ENCODE measurements around the gene ZNF507. TPM values are rescaled to one million over a fixed set of nuclear protein-coding genes. Genes with fewer than 3 reads are reported as not detected.

The ZNF507 gene
- total and polyA plus RNA-seq, 9 of the 15 experiments (the other 6 are each of a cell fraction or from before 2014, with no cell fraction given), result 2.9 to 25.0 (median 10.4) TPM

- in situ Hi-C loops (cut with MboI), result no loop called here
- DNase-seq (ENCODE audit: extremely low read depth in 1 of 4, low spot score in 3 of 4) (peak; percentile 44 to 65 (median 55)), ATAC-seq (peak; percentile 93), FAIRE-seq (peak; percentile 82)
- Histone ChIP-seq H3K4me3 (no peak overlapping the region), H3K4me1 (replicated peaks in 1 of 2; ENCODE audit: control insufficient read depth in 2 of 2, insufficient read depth in 2 of 2, low read length in 2 of 2) (peaks cover 0 to 5% of the 10 kb centered on the region in 2 experiments; a peak in 3 of 5 replicates), H4K20me1 (replicated peaks; ENCODE audit: control insufficient read depth, insufficient read depth, low read length) (no peaks in the 10 kb centered on the region), H3K79me2 (ENCODE audit: control insufficient read depth, insufficient read depth, low read length) (no peaks in the 10 kb centered on the region), H3K27me3 (ENCODE audit: control insufficient read depth in 2 of 2, insufficient read depth in 2 of 2, low read length in 2 of 2) (peaks cover 0 to 2% of the 10 kb centered on the region in 2 experiments; a peak in 1 of 5 replicates), H3K4me2 (ENCODE audit: insufficient read depth, low read length) (no peak overlapping the region), H3K9me1 (ENCODE audit: control insufficient read depth, insufficient read depth, low read length) (no peaks in the 10 kb centered on the region), H3K9ac (ENCODE audit: insufficient read depth in 1 of 2, low read depth in 2 of 2, low read length in 2 of 2) (no peak overlapping the region), H3K9me3 (replicated peaks; ENCODE audit: control insufficient read depth, insufficient read depth, low read depth, low read length) (peaks cover 3% of the 10 kb centered on the region; the same call in 1 of the 2 replicates), H3K36me3 (ENCODE audit: control insufficient read depth, insufficient read depth, low read length) (no peaks in the 10 kb centered on the region), H2AFZ (ENCODE audit: low read depth, low read length) (no peak overlapping the region), H3K27ac (ENCODE audit: extremely low read depth, low read depth, low read length) (no peak overlapping the region)
- no TSS peak for BruUV-seq (replicated peaks)
- ChIA-PET POLR2A (interaction anchor here (1.3 kb wide), 1 partner anchor 11 kb away, joined by 3 read pairs; no protein-coding TSS in a partner anchor), CTCF (ENCODE audit: low intra/inter-chr PET ratio) (interaction anchor here (0.7 to 1.3 kb wide), 3 partner anchors 37 to 230 kb away, joined by 3 to 6 read pairs (median 4); no protein-coding TSS in a partner anchor)
- 21% methylated on average over 17 of the region's 18 CpGs for WGBS (ENCODE audit: insufficient coverage, low coverage, missing lambda C conversion rate)
- intact Hi-C loops (cut with micrococcal nuclease), result loop anchor here (1.0 to 5.0 kb wide), 2 partner anchors 53 to 230 kb away; no protein-coding TSS in a partner anchor
- TF ChIP-seq, protein P1, sequence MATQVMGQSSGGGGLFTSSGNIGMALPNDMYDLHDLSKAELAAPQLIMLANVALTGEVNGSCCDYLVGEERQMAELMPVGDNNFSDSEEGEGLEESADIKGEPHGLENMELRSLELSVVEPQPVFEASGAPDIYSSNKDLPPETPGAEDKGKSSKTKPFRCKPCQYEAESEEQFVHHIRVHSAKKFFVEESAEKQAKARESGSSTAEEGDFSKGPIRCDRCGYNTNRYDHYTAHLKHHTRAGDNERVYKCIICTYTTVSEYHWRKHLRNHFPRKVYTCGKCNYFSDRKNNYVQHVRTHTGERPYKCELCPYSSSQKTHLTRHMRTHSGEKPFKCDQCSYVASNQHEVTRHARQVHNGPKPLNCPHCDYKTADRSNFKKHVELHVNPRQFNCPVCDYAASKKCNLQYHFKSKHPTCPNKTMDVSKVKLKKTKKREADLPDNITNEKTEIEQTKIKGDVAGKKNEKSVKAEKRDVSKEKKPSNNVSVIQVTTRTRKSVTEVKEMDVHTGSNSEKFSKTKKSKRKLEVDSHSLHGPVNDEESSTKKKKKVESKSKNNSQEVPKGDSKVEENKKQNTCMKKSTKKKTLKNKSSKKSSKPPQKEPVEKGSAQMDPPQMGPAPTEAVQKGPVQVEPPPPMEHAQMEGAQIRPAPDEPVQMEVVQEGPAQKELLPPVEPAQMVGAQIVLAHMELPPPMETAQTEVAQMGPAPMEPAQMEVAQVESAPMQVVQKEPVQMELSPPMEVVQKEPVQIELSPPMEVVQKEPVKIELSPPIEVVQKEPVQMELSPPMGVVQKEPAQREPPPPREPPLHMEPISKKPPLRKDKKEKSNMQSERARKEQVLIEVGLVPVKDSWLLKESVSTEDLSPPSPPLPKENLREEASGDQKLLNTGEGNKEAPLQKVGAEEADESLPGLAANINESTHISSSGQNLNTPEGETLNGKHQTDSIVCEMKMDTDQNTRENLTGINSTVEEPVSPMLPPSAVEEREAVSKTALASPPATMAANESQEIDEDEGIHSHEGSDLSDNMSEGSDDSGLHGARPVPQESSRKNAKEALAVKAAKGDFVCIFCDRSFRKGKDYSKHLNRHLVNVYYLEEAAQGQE (IDR thresholded peaks at IDR 0.05; ENCODE audit: borderline replicate concordance), result peak; percentile 52; the same call in 1 of the 2 replicates
- TF ChIP-seq, protein P1 (CRISPR knock-in tag; IDR thresholded peaks at IDR 0.05; ENCODE audit: low read depth), result no peak
- TF ChIP-seq, protein P2, sequence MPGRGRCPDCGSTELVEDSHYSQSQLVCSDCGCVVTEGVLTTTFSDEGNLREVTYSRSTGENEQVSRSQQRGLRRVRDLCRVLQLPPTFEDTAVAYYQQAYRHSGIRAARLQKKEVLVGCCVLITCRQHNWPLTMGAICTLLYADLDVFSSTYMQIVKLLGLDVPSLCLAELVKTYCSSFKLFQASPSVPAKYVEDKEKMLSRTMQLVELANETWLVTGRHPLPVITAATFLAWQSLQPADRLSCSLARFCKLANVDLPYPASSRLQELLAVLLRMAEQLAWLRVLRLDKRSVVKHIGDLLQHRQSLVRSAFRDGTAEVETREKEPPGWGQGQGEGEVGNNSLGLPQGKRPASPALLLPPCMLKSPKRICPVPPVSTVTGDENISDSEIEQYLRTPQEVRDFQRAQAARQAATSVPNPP (IDR thresholded peaks at IDR 0.05; ENCODE audit: borderline replicate concordance, insufficient read depth, insufficient read length), result no peak
- TF ChIP-seq PML (IDR thresholded peaks at IDR 0.05; ENCODE audit: low read length) (no peak), SMARCB1 (IDR thresholded peaks at IDR 0.05; ENCODE audit: insufficient read length, low read depth) (no peak), HNRNPLL (IDR thresholded peaks at IDR 0.05; ENCODE audit: low read depth, low read length, poor library complexity, severe bottlenecking) (no peak), CBFA2T3 (IDR thresholded peaks at IDR 0.05) (no peak)
- TF ChIP-seq, protein P3, sequence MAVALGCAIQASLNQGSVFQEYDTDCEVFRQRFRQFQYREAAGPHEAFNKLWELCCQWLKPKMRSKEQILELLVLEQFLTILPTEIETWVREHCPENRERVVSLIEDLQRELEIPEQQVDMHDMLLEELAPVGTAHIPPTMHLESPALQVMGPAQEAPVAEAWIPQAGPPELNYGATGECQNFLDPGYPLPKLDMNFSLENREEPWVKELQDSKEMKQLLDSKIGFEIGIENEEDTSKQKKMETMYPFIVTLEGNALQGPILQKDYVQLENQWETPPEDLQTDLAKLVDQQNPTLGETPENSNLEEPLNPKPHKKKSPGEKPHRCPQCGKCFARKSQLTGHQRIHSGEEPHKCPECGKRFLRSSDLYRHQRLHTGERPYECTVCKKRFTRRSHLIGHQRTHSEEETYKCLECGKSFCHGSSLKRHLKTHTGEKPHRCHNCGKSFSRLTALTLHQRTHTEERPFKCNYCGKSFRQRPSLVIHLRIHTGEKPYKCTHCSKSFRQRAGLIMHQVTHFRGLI (CRISPR knock-in tag; IDR thresholded peaks at IDR 0.05), result no peak
Measured at GRCh38 chr19:32339988-32340874, 5.2 kb upstream of the ZNF507 start.
